Activated T-cell treated with anti-CD3 and anti-CD28 coated beads for 1 hour (primary cell): ENCODE data around the gene HOXD9.

Source experiments
- DNase-seq: peaks from one replicate; pipeline ENCODE4 v3.0.0-alpha.2; 2020; ENCODE audit warnings: low read depth

HOXD9 gene

GRCh38 chr2:176122683-176123410, at the start of gene HOXD9:
HOXD9 (plus strand) TSS chr2:176122719; CDS start chr2:176122769, 50 bp downstream.
- DNase-seq: no peak

GRCh38 chr2:176072951-176073904, 49.3 kb upstream of the HOXD9 start:
- DNase-seq: no peak

GRCh38 chr2:176074919-176075425, 47.5 kb upstream of the HOXD9 start:
- DNase-seq: no peak

- DNase-seq: no peak
Observed at GRCh38 chr2:176075481-176075880, 47.0 kb upstream of the HOXD9 start.

- no peak for DNase-seq
Observed at GRCh38 chr2:176076063-176076462, 46.5 kb upstream of the HOXD9 start.

GRCh38 chr2:176076796-176077195, 45.7 kb upstream of the HOXD9 start:
- no peak for DNase-seq

GRCh38 chr2:176078541-176079284, 43.8 kb upstream of the HOXD9 start:
- DNase-seq: no peak

GRCh38 chr2:176079285-176079830, 43.2 kb upstream of the HOXD9 start:
- DNase-seq: no peak

GRCh38 chr2:176079831-176080539, 42.5 kb upstream of the HOXD9 start:
- DNase-seq: no peak

- no peak for DNase-seq
Observed at GRCh38 chr2:176080540-176081375, 41.8 kb upstream of the HOXD9 start.

GRCh38 chr2:176081376-176081836, 41.1 kb upstream of the HOXD9 start:
- no peak for DNase-seq

- DNase-seq: no peak
Observed at GRCh38 chr2:176081837-176082524, 40.5 kb upstream of the HOXD9 start.

- no peak for DNase-seq
Observed at GRCh38 chr2:176082525-176082823, 40.0 kb upstream of the HOXD9 start.

- DNase-seq: no peak
Observed at GRCh38 chr2:176082824-176083751, 39.4 kb upstream of the HOXD9 start.

- DNase-seq: no peak
Observed at GRCh38 chr2:176083796-176084261, 38.7 kb upstream of the HOXD9 start, which contains the start of gene EVX2. EVX2 (minus strand) TSS chr2:176083962; CDS start chr2:176083776, 186 bp downstream.

- no peak for DNase-seq
Observed at GRCh38 chr2:176084611-176085119, 37.9 kb upstream of the HOXD9 start.

GRCh38 chr2:176085120-176085788, 37.3 kb upstream of the HOXD9 start:
- DNase-seq: no peak
